Liver (tissue), 9 donors: ENCODE data around the gene SLC17A9. TPM values are rescaled to one million over a fixed set of nuclear protein-coding genes. Genes with fewer than 3 reads are reported as not detected.

Experiments used
- DNase-seq: peaks from one replicate; pipeline ENCODE4 v3.0.0-alpha.2; 2017; ENCODE audit warnings: low spot score
- H3K27ac ChIP-seq, 2 donors: one replicate each; pipeline ENCODE4 v1.7.0; 2013; ENCODE audit warnings: inconsistent platforms in 2 of 2, low read length in 2 of 2, control low read depth in 1 of 2, low read depth in 1 of 2, mild to moderate bottlenecking in 1 of 2
- H3K27me3 ChIP-seq, 4 donors: one replicate each; pipeline versions ENCODE4 v1.6.1 to v1.7.0; 2013; ENCODE audit warnings: low read length in 3 of 4, inconsistent platforms in 1 of 4, mild to moderate bottlenecking in 1 of 4, moderate library complexity in 1 of 4; ENCODE audit not compliant: control insufficient read depth in 4 of 4, insufficient read depth in 4 of 4
- H3K36me3 ChIP-seq, 4 donors: one replicate each; pipeline versions ENCODE4 v1.6.1 to v1.7.0; 2013; ENCODE audit warnings: low read length in 3 of 4, mild to moderate bottlenecking in 3 of 4, low read depth in 1 of 4, moderate library complexity in 1 of 4; ENCODE audit not compliant: control insufficient read depth in 4 of 4, insufficient read depth in 3 of 4
- H3K4me1 ChIP-seq, 4 donors: one replicate each; pipeline versions ENCODE4 v1.6.1 to v1.7.0; 2013; ENCODE audit warnings: low read length in 3 of 4, mild to moderate bottlenecking in 3 of 4, moderate library complexity in 1 of 4; ENCODE audit not compliant: control insufficient read depth in 4 of 4, insufficient read depth in 4 of 4
- H3K4me3 ChIP-seq, 3 donors: one replicate each; pipeline versions ENCODE4 v1.6.1 to v1.7.0; 2013; ENCODE audit warnings: low read length in 3 of 3, control low read depth in 1 of 3, low read depth in 1 of 3, mild to moderate bottlenecking in 1 of 3
- H3K9ac ChIP-seq, 2 donors: one replicate each; pipeline ENCODE4 v1.7.0; 2013; ENCODE audit warnings: low read length in 2 of 2, mild to moderate bottlenecking in 2 of 2, moderate library complexity in 2 of 2, control low read depth in 1 of 2, low read depth in 1 of 2
- H3K9me3 ChIP-seq, 4 donors: one replicate each; pipeline versions ENCODE4 v1.6.1 to v1.7.0; 2013; ENCODE audit warnings: low read length in 3 of 4; ENCODE audit not compliant: control insufficient read depth in 4 of 4
- EGR1 ChIP-seq, 2 donors: IDR thresholded peaks; 2 replicates each; pipeline ENCODE4 v1.6.1; 2016 to 2018; ENCODE audit warnings: antibody characterized with exemption in 2 of 2, low read depth in 2 of 2
- FOXA1 ChIP-seq: IDR thresholded peaks from 2 replicates; pipeline ENCODE4 v1.6.1; 2016; ENCODE audit warnings: antibody characterized with exemption
- FOXA2 ChIP-seq: IDR thresholded peaks from 2 replicates; pipeline ENCODE4 v1.6.1; 2016; ENCODE audit warnings: antibody characterized with exemption
- GABPA ChIP-seq, 2 donors: IDR thresholded peaks in 1 of 2; conservative IDR thresholded peaks in 1 of 2; 2 replicates each; pipeline ENCODE4 v1.6.1; 2016; ENCODE audit warnings: antibody characterized with exemption in 2 of 2, mild to moderate bottlenecking in 1 of 2, moderate library complexity in 1 of 2
- HNF4A ChIP-seq, 2 donors: conservative IDR thresholded peaks; 2 replicates each; pipeline ENCODE4 v1.6.1; 2016; ENCODE audit warnings: antibody characterized with exemption in 2 of 2, mild to moderate bottlenecking in 2 of 2
- HNF4G ChIP-seq: IDR thresholded peaks from 2 replicates; pipeline ENCODE4 v1.6.1; 2016; ENCODE audit warnings: antibody characterized with exemption
- JUND ChIP-seq, 2 donors: IDR thresholded peaks; 2 replicates each; pipeline ENCODE4 v1.6.1; 2016; ENCODE audit warnings: antibody characterized with exemption in 2 of 2
- NR2F2 ChIP-seq: IDR thresholded peaks from 2 replicates; pipeline ENCODE4 v1.6.1; 2016; ENCODE audit warnings: antibody characterized with exemption
- RAD21 ChIP-seq, 2 donors: IDR thresholded peaks; 2 replicates each; pipeline ENCODE4 v1.6.1; 2016; ENCODE audit warnings: antibody characterized with exemption in 2 of 2, mild to moderate bottlenecking in 2 of 2
- RXRA ChIP-seq, 2 donors: IDR thresholded peaks; 2 replicates each; pipeline ENCODE4 v1.6.1; 2017 to 2018; ENCODE audit warnings: antibody characterized with exemption in 2 of 2, mild to moderate bottlenecking in 1 of 2
- SP1 ChIP-seq: IDR thresholded peaks from 2 replicates; pipeline ENCODE4 v1.6.1; 2018; ENCODE audit warnings: antibody characterized with exemption, mild to moderate bottlenecking
- TAF1 ChIP-seq: conservative IDR thresholded peaks from 2 replicates; pipeline ENCODE4 v1.6.1; 2016; ENCODE audit warnings: antibody characterized with exemption, mild to moderate bottlenecking
- YY1 ChIP-seq: IDR thresholded peaks from 2 replicates; pipeline ENCODE4 v1.6.1; 2016; ENCODE audit warnings: antibody characterized with exemption, mild to moderate bottlenecking
- WGBS: extraction: QIAGEN DNeasy Blood & Tissue Kit; methylation state at CpG from one replicate; pipeline ENCODE4 v1.1.7; 2013; 5-methylcytosine and 5-hydroxymethylcytosine counted together
- polyA plus RNA-seq, 2 donors: library from polyadenylated mRNA; stranded (reverse) in 1 of 2; unstranded in 1 of 2; fragments of 200-250 nt in 1 of 2; fragments of >200 nt in 1 of 2; fragmentation: Nextera tagmentation in 1 of 2; extraction: Ambion mirVana in 1 of 2; gene quantifications; one replicate each; pipeline versions ENCODE4 v1.2.1 to v1.2.3, GENCODE V29; 2013 to 2015
- total RNA-seq, 2 donors: library from RNA; depleted of rRNA; stranded (reverse); fragments of >200 nt; gene quantifications; one replicate each; pipeline ENCODE4 v1.2.3, GENCODE V29; 2014
- TF ChIP-seq, protein P1 (sequence below): IDR thresholded peaks from 2 replicates; pipeline ENCODE4 v1.6.1; 2016; ENCODE audit warnings: antibody characterized with exemption
- TF ChIP-seq, protein P2 (sequence below): IDR thresholded peaks from 2 replicates; pipeline ENCODE4 v1.6.1; 2016; ENCODE audit warnings: antibody characterized with exemption, mild to moderate bottlenecking
- TF ChIP-seq, protein P3 (sequence below): IDR thresholded peaks from 2 replicates; pipeline ENCODE4 v1.6.1; 2016; ENCODE audit warnings: antibody characterized with exemption
- TF ChIP-seq, protein P4 (sequence below): IDR thresholded peaks from 2 replicates; pipeline ENCODE4 v1.6.1; 2016; ENCODE audit warnings: antibody characterized with exemption
- TF ChIP-seq, protein P5 (sequence below): fragments of 150-350 bp; IDR thresholded peaks from 2 replicates; pipeline ENCODE4 v1.5.1; 2017; ENCODE audit warnings: improper control_type of control experiment, low read depth, low read length; ENCODE audit not compliant: missing input control
- donor health status: healthy.
- donor health status: healthy.
- donor health status: healthy.
- donor health status: healthy.
- donor health status: healthy.

Gene SLC17A9
- total and polyA plus RNA-seq, 4 donors, result 16.0 to 138 (median 64.6) TPM

DNA sequence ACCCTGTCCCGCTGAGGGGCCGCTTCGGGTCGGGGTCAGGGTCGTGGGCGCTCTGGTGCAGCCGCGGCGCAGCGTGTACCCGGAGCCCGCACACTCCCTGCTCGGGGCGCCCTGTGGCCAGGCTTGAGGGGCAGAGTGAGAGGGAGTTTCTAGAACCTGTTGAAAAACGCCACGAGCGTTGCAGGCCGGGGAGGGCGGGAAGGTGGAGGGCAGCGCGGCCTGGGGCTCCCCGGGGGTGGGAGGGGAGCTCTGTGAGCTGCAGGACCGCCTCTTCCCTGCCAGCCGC, 54.8 kb downstream of the SLC17A9 start (continued):
- no peak for TF ChIP-seq GABPA (IDR thresholded peaks at IDR 0.05 in 1 of 2, conservative IDR thresholded peaks at IDR 0.05 in 1 of 2)
- no peak for TF ChIP-seq RAD21 (IDR thresholded peaks at IDR 0.05)
- TF ChIP-seq, protein P1, sequence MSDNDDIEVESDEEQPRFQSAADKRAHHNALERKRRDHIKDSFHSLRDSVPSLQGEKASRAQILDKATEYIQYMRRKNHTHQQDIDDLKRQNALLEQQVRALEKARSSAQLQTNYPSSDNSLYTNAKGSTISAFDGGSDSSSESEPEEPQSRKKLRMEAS, result no peak

DNA sequence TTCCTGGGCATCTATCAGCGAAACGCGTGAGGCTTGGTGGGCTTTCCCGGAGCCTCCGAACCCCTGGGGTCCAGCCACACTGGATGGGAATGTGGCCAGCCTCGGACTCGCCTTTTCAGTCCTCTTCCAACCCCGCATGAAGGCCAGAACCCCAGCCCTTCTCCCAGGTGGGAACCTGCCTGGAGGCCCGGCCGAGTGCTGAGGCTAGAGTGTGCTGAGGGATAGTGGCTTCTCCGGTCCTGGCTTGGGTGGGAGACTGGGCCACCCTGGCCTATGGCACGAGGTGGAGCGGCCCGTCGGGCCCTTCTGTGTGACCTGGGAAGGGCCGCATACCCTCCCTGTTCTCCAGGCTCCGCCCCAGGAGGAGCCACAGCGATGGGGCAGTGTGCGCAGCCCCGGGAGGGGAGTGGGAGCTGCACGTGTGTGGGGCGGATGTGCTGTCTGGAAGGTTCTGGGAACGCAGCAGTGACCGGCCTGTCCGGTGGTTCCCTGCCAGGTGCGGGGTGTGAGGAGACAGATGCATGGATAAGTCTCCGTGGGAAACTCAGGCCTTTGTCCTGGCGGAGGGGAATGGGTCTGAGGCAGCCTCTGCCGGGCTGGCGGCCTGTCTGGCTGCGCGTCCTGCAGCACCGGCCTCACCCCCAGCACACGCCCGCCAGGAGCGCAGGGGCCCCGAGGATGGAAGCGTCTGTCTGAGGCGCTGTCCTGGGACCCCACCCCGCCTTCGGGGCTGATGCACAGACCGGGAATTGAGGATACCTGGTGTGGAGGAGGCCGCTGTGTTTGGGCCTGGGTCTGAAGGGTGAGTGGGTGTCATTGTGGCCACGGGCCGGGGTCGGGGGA, 55.4 kb downstream of the SLC17A9 start:
- DNase-seq, result no peak
- H3K36me3 ChIP-seq, result no peaks in the 10 kb centered on the region
- H3K27me3 ChIP-seq, result peaks cover 5 to 28% (median 15%) of the 10 kb centered on the region in 4 donors
- H3K9ac ChIP-seq, result no peak overlapping the region
- TF ChIP-seq HNF4A (conservative IDR thresholded peaks at IDR 0.05) (no peak), YY1 (no peak), TAF1 (no peak), HNF4G (no peak), GABPA (IDR thresholded peaks at IDR 0.05 in 1 of 2, conservative IDR thresholded peaks at IDR 0.05 in 1 of 2) (no peak), JUND (IDR thresholded peaks at IDR 0.05) (no peak), FOXA2 (no peak), RXRA (IDR thresholded peaks at IDR 0.05) (no peak), FOXA1 (no peak), SP1 (no peak), EGR1 (IDR thresholded peaks at IDR 0.05; ENCODE audit: low read depth in 2 of 2) (no peak), RAD21 (IDR thresholded peaks at IDR 0.05) (no peak), NR2F2 (no peak)
- TF ChIP-seq, protein P2, sequence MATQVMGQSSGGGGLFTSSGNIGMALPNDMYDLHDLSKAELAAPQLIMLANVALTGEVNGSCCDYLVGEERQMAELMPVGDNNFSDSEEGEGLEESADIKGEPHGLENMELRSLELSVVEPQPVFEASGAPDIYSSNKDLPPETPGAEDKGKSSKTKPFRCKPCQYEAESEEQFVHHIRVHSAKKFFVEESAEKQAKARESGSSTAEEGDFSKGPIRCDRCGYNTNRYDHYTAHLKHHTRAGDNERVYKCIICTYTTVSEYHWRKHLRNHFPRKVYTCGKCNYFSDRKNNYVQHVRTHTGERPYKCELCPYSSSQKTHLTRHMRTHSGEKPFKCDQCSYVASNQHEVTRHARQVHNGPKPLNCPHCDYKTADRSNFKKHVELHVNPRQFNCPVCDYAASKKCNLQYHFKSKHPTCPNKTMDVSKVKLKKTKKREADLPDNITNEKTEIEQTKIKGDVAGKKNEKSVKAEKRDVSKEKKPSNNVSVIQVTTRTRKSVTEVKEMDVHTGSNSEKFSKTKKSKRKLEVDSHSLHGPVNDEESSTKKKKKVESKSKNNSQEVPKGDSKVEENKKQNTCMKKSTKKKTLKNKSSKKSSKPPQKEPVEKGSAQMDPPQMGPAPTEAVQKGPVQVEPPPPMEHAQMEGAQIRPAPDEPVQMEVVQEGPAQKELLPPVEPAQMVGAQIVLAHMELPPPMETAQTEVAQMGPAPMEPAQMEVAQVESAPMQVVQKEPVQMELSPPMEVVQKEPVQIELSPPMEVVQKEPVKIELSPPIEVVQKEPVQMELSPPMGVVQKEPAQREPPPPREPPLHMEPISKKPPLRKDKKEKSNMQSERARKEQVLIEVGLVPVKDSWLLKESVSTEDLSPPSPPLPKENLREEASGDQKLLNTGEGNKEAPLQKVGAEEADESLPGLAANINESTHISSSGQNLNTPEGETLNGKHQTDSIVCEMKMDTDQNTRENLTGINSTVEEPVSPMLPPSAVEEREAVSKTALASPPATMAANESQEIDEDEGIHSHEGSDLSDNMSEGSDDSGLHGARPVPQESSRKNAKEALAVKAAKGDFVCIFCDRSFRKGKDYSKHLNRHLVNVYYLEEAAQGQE, result no peak
- TF ChIP-seq, protein P3, sequence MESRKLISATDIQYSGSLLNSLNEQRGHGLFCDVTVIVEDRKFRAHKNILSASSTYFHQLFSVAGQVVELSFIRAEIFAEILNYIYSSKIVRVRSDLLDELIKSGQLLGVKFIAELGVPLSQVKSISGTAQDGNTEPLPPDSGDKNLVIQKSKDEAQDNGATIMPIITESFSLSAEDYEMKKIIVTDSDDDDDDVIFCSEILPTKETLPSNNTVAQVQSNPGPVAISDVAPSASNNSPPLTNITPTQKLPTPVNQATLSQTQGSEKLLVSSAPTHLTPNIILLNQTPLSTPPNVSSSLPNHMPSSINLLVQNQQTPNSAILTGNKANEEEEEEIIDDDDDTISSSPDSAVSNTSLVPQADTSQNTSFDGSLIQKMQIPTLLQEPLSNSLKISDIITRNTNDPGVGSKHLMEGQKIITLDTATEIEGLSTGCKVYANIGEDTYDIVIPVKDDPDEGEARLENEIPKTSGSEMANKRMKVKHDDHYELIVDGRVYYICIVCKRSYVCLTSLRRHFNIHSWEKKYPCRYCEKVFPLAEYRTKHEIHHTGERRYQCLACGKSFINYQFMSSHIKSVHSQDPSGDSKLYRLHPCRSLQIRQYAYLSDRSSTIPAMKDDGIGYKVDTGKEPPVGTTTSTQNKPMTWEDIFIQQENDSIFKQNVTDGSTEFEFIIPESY, result no peak
- TF ChIP-seq, protein P1, result no peak
- TF ChIP-seq, protein P4, sequence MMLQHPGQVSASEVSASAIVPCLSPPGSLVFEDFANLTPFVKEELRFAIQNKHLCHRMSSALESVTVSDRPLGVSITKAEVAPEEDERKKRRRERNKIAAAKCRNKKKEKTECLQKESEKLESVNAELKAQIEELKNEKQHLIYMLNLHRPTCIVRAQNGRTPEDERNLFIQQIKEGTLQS, result no peak
- TF ChIP-seq, protein P5, sequence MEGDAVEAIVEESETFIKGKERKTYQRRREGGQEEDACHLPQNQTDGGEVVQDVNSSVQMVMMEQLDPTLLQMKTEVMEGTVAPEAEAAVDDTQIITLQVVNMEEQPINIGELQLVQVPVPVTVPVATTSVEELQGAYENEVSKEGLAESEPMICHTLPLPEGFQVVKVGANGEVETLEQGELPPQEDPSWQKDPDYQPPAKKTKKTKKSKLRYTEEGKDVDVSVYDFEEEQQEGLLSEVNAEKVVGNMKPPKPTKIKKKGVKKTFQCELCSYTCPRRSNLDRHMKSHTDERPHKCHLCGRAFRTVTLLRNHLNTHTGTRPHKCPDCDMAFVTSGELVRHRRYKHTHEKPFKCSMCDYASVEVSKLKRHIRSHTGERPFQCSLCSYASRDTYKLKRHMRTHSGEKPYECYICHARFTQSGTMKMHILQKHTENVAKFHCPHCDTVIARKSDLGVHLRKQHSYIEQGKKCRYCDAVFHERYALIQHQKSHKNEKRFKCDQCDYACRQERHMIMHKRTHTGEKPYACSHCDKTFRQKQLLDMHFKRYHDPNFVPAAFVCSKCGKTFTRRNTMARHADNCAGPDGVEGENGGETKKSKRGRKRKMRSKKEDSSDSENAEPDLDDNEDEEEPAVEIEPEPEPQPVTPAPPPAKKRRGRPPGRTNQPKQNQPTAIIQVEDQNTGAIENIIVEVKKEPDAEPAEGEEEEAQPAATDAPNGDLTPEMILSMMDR, result no peak
- WGBS, result 15% methylated on average over 46 of the region's 46 CpGs
- H3K4me3 ChIP-seq, result no peak overlapping the region
- no peaks in the 10 kb centered on the region for H3K9me3 ChIP-seq
- H3K27ac ChIP-seq, result no peak overlapping the region
- H3K4me1 ChIP-seq, result peaks cover 5 to 26% (median 14%) of the 10 kb centered on the region in 4 donors
